GM21367 (cell line): Measurements from ENCODE around the gene HINT2.

Source experiments
- ATAC-seq: cut with Tn5 transposase; IDR thresholded peaks from one replicate; pipeline ENCODE4 v1.9.1; 2021; ENCODE audit not compliant: unreplicated experiment

HINT2 gene

GRCh38 chr9:35812025-35812602 lies 2.7 kb downstream of the HINT2 start, which contains the start of gene SPAG8:
Gene SPAG8 (minus strand): TSS chr9:35812262. CDS start chr9:35812147, 115 bp downstream.
- peak; percentile 70 for ATAC-seq

- no peak for ATAC-seq
These were observed 3.3 kb downstream of the HINT2 start for GRCh38 chr9:35811381-35812024.

- no peak for ATAC-seq
These were observed 4.7 kb downstream of the HINT2 start for GRCh38 chr9:35810122-35810521.

GRCh38 chr9:35808433-35808832 lies 6.4 kb downstream of the HINT2 start:
- ATAC-seq = no peak

- no peak for ATAC-seq
These were observed 8.7 kb downstream of the HINT2 start for GRCh38 chr9:35806101-35806500.

GRCh38 chr9:35801328-35802128 lies 13.3 kb downstream of the HINT2 start:
- ATAC-seq = no peak

GRCh38 chr9:35800530-35800929 lies 14.3 kb downstream of the HINT2 start:
- ATAC-seq = no peak

GRCh38 chr9:35798658-35799374 lies 16.0 kb downstream of the HINT2 start:
- ATAC-seq = no peak

- no peak for ATAC-seq
These were observed 17.3 kb downstream of the HINT2 start for GRCh38 chr9:35797311-35798109.

GRCh38 chr9:35795695-35796094 lies 19.1 kb downstream of the HINT2 start:
- ATAC-seq = no peak

GRCh38 chr9:35793461-35793860 lies 21.4 kb downstream of the HINT2 start:
- ATAC-seq = no peak

GRCh38 chr9:35792826-35793225 lies 22.0 kb downstream of the HINT2 start:
- ATAC-seq = no peak

- ATAC-seq = no peak
These were observed 22.6 kb downstream of the HINT2 start for GRCh38 chr9:35792024-35792813.

GRCh38 chr9:35791297-35791921 lies 23.4 kb downstream of the HINT2 start, which contains the start of gene NPR2:
Gene NPR2 (plus strand): TSS chr9:35791591. CDS start chr9:35792409, 818 bp downstream.
- no peak for ATAC-seq

- ATAC-seq = no peak
These were observed 24.2 kb downstream of the HINT2 start for GRCh38 chr9:35790385-35791296.

- ATAC-seq = no peak
These were observed 24.8 kb downstream of the HINT2 start for GRCh38 chr9:35790025-35790384.

- no peak for ATAC-seq
These were observed 25.3 kb downstream of the HINT2 start for GRCh38 chr9:35789541-35789940.

- no peak for ATAC-seq
These were observed 31.4 kb downstream of the HINT2 start for GRCh38 chr9:35783418-35783817.
